Measurements from ENCODE around the gene CCND2.

DNA sequence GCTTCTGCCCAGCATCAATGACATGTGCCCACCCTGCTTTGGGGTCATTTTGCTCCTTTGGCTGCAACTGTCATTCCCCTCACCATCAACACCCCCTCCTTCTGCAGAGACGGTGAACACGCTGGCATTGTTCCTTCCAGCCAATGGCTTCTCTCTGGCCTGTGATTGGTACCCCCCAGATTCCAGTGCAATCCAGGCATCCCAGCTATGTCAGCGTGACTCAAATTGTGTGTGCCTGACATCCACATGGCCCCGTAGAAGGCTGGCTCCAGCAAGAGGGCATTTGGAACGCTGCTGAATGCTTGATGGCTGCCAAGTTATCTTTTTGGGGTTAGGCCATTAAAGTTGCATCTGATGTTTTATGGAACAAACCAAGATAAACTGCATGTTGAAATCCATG lies 21.0 kb upstream of the CCND2 start:
- TF ChIP-seq, protein P1, sequence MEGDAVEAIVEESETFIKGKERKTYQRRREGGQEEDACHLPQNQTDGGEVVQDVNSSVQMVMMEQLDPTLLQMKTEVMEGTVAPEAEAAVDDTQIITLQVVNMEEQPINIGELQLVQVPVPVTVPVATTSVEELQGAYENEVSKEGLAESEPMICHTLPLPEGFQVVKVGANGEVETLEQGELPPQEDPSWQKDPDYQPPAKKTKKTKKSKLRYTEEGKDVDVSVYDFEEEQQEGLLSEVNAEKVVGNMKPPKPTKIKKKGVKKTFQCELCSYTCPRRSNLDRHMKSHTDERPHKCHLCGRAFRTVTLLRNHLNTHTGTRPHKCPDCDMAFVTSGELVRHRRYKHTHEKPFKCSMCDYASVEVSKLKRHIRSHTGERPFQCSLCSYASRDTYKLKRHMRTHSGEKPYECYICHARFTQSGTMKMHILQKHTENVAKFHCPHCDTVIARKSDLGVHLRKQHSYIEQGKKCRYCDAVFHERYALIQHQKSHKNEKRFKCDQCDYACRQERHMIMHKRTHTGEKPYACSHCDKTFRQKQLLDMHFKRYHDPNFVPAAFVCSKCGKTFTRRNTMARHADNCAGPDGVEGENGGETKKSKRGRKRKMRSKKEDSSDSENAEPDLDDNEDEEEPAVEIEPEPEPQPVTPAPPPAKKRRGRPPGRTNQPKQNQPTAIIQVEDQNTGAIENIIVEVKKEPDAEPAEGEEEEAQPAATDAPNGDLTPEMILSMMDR (IDR thresholded peaks at IDR 0.05), result no peak
- no peak for TF ChIP-seq POLR2A (IDR thresholded peaks at IDR 0.05)
